ENCODE measurements around the gene SASH1. TPM values are rescaled to one million over a fixed set of nuclear protein-coding genes. Genes with fewer than 3 reads are reported as not detected.

SASH1 gene
- total RNA-seq, 1 donor from 2014 or later, result 23.2 TPM

DNA sequence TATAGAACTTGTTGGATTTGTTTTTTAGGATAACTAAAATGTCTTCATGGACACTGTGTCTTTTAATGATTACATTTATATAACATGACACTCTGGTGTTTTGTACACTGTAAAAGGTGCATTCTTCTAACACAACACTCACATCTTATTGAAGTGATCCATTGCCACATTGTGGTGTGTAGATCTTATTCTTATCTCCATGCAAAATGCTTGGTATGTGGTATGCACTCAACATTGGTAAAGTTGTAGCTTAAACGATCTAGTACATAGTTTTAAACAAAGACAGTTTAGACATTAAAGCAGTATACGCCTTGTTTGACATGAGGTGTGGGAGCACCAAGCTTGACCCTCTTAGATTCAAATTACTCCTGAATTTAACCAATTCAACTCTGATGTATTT lies 84.7 kb downstream of the SASH1 start:
- FAIRE-seq (no peak), DNase-seq (ENCODE audit: low spot score in 2 of 2) (no peak)

- no peak for FAIRE-seq
- DNase-seq (ENCODE audit: low spot score in 2 of 2), result no peak
These were observed 86.8 kb downstream of the SASH1 start for GRCh38 chr6:148429423-148429822.

DNA sequence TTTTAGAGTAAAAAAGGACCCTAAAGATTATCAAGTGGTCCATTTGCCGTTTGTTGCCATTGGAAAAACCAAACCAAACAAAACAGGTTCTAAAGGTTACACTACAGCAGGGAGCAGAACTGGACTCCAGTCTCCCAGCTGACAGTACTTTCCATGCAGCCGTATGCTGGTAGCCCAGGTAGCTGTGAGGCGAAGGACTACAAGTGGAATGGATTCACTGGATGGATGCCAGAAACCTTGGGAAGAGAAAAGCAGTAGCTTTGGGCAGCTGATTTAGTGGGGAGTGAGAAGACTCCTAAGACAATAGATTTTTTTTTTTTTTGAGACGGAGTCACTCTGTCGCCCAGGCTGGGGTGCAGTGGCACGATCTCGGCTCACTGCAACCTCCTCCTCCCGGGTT lies 88.3 kb downstream of the SASH1 start:
- no peak for FAIRE-seq

DNA sequence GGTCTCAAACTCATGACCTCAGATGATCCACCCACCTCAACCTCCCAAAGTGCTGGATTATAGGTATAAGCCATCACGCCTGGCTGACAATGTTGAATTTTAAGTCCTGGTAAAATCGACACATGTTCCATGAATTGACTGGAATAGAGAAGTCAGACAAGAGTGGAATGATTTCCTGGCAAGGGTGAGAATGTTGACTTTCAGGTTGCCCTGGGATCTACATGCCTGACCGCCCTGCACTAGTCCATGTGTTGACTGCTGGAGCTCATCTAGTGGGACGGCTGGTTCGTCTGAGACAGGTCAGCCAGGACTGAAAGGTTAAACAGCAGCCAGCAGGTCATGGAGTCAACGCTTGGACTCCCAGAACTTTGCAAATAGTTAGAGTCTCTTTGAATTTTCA lies 88.8 kb downstream of the SASH1 start:
- DNase-seq (ENCODE audit: low spot score in 2 of 2) (no peak), FAIRE-seq (no peak)

More for the DNA sequence above, 88.3 kb downstream of the SASH1 start:
- no peak for DNase-seq (ENCODE audit: low spot score in 2 of 2)

- no peak for FAIRE-seq
- DNase-seq (ENCODE audit: low spot score in 2 of 2), result no peak
These were observed 89.2 kb downstream of the SASH1 start for GRCh38 chr6:148431840-148432239.

DNA sequence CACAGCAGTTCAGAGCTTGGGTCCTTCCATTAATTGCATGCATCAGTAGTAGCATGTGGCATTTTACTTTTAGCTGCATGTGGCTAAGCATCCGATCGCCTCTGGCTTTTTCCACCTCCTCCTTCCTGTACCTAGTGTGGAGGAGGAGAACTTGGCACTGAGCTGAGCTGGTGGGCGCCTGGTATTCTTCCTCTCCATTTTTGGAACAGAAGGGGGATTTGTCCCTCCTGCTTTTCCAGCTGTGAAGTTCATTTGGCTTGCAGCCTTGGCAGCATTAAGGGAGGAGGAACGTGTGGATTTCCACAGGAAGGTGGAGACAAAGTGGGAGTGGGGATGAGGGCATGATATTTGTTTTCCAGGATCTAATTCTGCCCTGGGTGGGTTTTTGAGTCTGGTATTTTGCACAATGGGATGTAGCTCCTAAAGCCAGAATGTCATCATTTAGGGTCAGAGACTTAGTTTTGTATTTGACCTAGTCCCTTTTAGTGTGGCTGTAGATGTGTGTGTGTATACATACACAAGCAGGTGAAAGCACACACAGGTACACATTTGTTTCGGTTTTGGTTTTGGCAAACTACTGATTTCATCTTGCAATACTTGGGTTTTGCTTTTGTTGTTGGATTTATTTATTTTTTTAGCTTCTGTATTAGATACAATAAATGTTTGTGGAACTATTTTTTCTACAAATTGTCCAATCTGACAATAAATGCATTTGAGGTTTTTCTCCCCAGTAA lies 90.0 kb downstream of the SASH1 start:
- FAIRE-seq, result no peak
- peak in 1 of 2 donors; percentile 17 for DNase-seq (ENCODE audit: low spot score in 2 of 2)

DNA sequence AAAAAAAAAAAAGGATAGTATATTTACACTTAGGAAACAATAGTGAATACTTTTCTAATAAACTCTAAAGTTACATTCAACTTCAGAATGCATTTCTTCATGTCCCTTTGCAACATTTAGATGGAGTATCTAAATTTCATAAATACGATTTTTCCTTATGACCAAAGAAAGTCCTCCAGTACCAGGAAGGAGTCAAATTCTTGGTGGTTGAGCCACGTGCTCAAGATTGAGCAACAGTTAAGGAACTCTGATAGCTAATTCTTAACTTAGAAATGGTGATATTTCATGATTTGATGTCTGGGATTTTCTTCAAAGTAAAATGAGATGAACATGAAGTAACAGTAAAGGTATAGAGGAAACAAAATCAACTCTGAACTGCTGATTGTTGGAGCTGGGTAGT lies 92.7 kb downstream of the SASH1 start:
- DNase-seq (ENCODE audit: low spot score in 2 of 2), result no peak
- no peak for FAIRE-seq

- no peak for DNase-seq (ENCODE audit: low spot score in 2 of 2)
- FAIRE-seq, result no peak
These were observed 93.8 kb downstream of the SASH1 start for GRCh38 chr6:148436466-148436865.

DNA sequence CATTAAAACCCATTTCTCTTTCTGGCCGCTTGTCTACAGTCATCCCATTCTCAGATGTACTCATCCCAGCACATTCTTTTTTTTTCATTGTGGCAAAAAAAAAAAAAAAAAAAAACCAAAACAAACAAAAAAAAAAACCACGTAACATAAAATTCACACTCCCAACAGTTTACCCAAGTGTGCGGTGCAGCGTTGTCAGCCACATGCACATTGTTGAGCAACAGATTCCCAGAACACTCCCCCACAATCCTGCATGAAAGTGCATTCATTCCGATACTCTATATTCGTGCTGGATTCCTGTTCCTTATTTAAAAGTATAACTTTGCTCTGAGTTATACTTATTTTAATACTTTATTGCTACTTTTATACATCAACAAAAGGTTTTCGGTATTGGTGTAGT lies 96.0 kb downstream of the SASH1 start:
- DNase-seq (ENCODE audit: low spot score in 2 of 2) (no peak), FAIRE-seq (no peak)

DNA sequence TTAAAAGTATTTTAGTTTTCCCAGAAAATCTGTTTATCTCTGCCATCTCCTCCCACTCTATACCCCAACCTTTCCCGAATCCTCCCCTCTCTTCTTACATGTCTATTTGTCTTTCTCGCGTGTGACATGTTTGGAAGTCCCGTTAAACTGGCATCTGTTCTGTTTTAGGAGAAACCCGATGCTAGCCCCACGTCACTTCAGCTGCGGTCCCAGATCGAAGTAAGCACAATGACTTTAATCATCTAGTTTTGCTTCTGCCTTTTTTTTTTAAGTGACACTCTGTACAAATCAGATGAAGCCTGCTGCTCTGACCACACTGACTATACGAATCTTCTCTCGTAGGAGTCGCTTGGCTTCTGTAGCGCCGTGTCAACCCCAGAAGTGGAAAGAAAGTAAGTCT lies 97.4 kb downstream of the SASH1 start:
- DNase-seq (ENCODE audit: low spot score in 2 of 2) (no peak), FAIRE-seq (no peak)

- FAIRE-seq (no peak), DNase-seq (ENCODE audit: low spot score in 2 of 2) (peak in 1 of 2 donors; percentile 25)
These were observed 98.3 kb downstream of the SASH1 start for GRCh38 chr6:148440877-148441453.

DNA sequence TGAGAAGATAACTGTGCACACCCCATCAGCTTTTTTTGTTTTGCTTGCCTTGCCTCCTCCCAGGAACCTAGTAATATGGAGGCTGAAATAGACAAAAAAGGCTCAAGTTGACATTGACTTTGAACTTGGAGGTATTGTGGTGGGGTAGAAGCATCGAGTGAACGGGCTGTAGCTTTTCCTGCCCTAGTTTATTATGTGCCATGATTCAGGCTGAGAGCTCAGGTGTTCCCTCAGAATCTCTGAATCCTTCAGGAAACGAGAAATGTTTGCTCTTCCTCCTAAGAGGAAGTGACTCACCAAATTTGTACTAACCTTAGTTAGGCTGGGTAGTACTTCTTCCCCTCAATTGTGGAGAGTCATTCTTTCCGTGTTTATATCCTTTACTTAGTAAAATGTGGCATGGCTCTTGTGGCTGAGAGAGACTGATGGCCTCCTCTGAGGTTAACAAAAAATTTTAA lies 98.8 kb downstream of the SASH1 start:
- FAIRE-seq, result no peak

GRCh38 chr6:148443798-148444560 lies 101.3 kb downstream of the SASH1 start:
- FAIRE-seq, result no peak
- no peak for DNase-seq (ENCODE audit: low spot score in 2 of 2)

More for the DNA sequence above, 98.8 kb downstream of the SASH1 start:
- DNase-seq (ENCODE audit: low spot score in 2 of 2), result no peak

DNA sequence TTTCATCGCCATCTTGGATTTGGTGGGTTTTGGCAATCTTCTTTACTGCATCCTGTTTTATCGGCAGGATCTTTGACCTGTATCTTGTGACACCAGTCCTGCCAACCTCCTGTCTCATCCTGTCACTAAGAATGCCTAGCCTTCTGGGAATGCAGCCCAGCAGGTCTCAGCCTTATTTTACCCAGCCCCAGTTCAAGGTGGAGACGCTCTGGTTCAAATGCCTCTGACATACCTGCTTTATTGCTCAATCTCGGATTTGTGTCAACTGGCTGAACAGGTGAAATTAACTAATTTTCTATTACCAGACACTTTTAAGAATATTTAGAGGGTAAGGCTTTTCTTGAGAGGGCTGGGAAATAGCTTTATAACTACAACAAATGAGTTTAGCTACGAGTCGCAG lies 102.5 kb downstream of the SASH1 start:
- no peak for FAIRE-seq
- no peak for DNase-seq (ENCODE audit: low spot score in 2 of 2)

GRCh38 chr6:148445620-148446019 lies 103.0 kb downstream of the SASH1 start:
- no peak for DNase-seq (ENCODE audit: low spot score in 2 of 2)
- no peak for FAIRE-seq

DNA sequence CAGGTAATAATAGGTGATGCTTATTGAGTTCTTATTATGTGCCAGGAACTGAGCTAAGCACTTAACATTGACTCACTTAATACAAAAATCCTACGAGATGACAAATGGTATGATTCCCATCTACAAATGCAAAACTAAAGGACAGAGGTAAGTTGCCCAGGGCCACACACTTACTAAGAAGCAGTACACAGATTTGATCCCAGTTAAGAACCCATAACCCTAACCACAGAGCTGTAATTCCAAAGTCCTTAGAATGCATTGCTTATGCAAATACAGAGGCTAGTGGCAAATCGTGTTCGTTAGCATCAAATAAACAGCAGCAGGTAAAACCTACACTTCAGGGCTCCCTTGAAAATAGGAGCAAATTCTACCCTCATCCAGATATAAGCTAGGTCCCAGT lies 104.0 kb downstream of the SASH1 start:
- no peak for DNase-seq (ENCODE audit: low spot score in 2 of 2)
- FAIRE-seq, result no peak

DNA sequence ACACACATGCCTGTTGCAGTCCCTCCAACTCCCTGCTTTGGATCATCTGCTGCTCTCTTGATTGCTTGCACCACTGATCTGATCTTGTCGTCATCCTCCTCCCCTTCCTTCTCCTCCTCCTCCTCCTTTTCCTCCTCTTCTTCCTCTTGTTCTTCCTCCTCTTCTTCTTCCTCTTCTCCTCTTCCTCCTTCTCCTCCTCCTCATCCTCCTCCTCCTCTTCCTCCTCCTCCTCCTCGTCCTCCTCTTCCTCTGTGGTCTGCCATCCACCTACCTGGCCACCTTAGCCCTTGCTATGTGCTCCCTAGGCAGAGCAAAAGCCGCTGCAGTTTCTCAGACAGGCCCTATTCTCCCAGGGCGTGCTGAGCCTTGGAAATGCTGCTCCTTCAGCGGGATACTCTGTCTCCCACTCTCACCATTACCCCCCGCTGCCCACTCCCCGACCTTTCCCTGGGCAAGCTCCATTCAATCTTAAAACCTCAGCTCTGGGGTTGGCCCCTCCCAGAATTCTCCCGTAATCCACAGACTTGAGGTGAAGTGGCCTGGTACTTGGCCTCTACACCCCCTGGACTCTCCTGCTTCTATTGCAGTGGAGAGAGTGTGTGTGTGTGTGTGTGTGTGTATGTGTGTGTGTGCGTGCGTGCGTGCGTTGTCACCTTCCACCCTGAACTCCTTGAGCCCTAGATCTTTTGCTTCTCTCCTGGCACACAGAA lies 105.0 kb downstream of the SASH1 start:
- no peak for DNase-seq (ENCODE audit: low spot score in 2 of 2)
- FAIRE-seq, result no peak

- DNase-seq (ENCODE audit: low spot score in 2 of 2) (no peak), FAIRE-seq (no peak)
These were observed 105.9 kb downstream of the SASH1 start for GRCh38 chr6:148448369-148449012.

GRCh38 chr6:148450866-148451265 lies 108.2 kb downstream of the SASH1 start:
- DNase-seq (ENCODE audit: low spot score in 2 of 2), result no peak

GRCh38 chr6:148451690-148452089 lies 109.1 kb downstream of the SASH1 start:
- no peak for DNase-seq (ENCODE audit: low spot score in 2 of 2)

More at GRCh38 chr6:148450866-148451265, 108.2 kb downstream of the SASH1 start:
- no peak for FAIRE-seq

More at GRCh38 chr6:148451690-148452089, 109.1 kb downstream of the SASH1 start:
- FAIRE-seq, result no peak
